ENCODE measurements around the gene SLC24A3.

SLC24A3 gene

GRCh38 chr20:19431906-19432305, 219.5 kb downstream of the SLC24A3 start:
- DNase-seq, result no peak

DNA sequence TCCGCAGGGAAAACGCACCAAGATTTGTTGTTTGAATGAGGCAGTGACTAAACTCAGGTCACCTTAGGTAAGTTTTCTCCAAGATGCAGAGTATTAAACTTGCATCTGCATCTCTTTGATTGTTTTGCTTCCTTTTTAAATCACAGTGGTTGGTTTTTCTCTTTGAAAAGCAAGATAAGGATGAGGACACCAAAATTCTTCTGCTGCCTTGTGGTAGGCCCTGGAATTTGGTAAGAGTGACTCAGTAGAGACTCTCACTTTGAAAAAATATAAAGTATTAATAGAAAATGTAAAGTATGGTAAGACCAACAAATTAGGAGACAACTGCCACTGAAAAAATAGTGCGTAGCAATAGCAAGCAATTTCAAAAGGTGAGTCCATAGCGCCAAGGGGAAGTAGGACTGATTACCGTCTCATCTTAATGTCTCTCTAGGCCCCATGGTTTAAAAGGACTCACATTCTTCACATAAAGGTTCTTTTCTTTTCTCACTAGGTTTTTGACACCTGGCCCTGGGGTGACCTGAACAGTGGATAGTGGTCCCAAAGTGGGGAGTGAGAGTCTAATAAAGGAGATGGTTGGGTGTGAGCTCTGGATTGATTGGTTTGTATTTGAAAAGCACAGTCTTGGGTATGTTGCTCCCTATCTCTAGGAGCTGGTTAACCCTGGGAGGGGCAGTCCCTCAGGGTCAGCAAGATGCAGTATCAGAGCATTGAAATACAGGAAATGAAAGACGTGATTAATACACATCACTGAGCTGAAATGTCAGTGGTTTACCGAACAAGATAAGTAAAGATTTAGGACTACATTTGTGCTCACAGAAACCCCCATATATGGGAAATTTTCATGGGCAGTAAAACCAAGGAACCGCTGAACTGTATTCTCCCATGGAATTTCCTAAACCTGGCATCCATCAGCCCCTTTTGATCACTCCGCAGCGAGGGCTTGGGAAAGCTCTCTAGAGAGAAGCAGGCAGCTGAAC, 221.2 kb downstream of the SLC24A3 start:
- DNase-seq, result no peak

- no peak for DNase-seq
Observed at GRCh38 chr20:19435316-19435715, 222.9 kb downstream of the SLC24A3 start.

DNA sequence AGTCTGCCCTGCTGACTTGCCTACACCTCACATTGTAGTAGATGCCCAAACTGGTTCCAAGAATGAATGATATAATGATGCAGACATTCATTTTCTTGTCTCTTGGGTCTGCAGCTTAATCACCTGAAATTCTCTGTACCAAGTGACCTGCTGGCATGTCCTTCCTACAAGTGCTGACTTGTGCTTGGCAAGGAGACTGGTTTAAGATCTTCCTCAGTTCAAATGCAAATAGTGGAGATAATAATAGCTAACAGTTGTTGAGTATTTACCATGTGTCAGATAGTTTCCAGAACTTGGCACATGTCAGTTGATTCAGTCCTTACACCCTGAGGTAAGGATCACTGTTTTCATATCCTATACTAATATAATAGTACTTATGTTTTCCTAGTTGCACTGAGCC, 223.4 kb downstream of the SLC24A3 start:
- no peak for DNase-seq

- DNase-seq, result no peak
Observed at GRCh38 chr20:19438488-19438887, 226.0 kb downstream of the SLC24A3 start.

GRCh38 chr20:19440660-19441527, 228.5 kb downstream of the SLC24A3 start:
- no peak for DNase-seq

DNA sequence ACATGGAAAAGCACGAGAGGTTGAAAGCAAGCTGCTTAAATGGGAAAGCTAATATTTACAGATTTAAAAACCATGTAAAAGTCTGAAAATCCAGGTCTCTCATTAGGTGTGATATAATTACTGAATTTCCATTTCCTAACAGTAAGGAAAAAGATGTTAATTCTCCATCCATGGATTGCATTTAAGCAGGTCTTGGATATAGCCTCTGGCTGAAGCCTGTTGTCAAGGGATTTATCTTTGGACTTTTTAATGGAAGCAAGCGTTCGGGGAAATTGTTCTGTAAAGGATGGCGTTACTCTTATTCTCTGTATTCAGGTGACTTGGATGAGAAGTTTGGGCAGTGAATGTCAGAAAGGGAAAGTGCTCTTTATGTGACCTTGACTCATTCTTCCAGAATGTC, 233.8 kb downstream of the SLC24A3 start:
- DNase-seq, result no peak

DNA sequence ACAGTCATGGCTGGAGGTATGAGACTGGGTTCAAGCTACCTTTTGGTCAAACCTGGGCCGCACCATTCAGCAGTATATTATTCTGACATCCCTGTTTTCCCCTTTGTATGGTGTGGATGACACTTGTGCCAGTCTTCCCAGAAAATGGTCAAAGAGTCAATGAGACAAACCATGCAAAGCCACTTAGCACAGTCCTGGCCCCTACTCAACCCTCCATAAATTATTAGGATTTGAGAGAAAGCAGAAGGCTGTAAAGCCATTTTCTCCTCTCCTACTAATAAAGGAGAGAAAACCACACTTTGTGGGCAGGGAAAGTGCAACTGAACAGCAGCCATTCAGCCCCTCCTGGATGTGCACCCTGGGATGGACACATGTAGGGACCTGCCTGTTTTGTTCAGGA, 236.2 kb downstream of the SLC24A3 start:
- no peak for DNase-seq

- no peak for DNase-seq
Observed at GRCh38 chr20:19449051-19449450, 236.6 kb downstream of the SLC24A3 start.

DNA sequence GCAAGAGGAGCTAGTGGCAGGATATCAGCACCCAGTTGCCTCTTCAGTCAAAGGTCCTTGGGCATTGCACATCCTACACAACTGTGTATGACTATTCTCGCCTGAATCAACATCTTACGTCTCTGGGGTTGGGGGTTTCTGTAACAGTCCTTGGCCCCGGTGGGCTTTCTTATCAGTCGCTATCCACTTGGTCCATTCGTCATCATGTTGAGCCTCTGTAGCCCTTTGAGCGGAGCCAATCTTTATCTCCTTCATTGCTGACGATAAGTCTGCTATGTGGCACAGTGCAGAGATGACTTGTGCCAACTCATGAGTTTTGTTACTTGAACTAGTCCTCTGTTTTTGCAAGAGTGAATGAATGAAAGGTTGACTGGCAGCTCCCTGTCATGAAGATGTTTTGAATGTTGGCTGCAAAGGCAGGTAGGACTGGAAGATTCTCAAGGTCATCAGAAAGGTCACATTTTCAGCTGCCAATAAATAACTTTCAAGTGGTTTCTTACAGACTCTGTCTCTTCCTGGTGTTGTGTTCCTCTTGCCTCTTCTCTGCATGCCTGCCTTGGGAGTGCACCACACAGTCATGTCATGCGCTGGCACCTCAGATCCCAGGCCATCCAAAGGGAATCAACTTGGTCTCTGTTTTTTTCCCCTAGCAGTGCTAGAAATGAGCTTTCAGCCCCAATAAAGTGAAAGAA, 238.9 kb downstream of the SLC24A3 start:
- no peak for DNase-seq

- DNase-seq, result no peak
Observed at GRCh38 chr20:19451923-19452295, 239.5 kb downstream of the SLC24A3 start.

GRCh38 chr20:19453410-19453809, 241.0 kb downstream of the SLC24A3 start:
- no peak for DNase-seq

DNA sequence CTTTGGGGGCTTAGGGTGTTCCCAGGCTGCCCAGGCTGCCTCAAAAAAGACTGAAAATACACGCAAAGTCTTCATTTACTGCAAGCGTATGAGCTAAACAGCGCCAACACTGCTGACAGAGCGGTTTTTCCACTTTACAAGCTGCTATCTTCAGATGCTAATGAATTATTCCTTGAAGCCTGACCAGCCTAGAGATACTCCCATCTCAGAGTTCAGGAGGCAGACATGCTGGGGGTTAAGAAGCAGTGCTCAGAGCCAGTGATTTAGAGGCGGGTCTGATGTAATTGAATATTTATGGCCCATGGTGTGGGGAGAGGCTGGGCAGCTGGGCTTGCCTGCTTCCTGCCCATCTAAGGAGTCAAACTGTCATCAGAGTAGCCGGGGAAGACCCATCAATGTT, 241.4 kb downstream of the SLC24A3 start:
- no peak for DNase-seq

GRCh38 chr20:19456595-19457395, 244.4 kb downstream of the SLC24A3 start:
- DNase-seq, result no peak

GRCh38 chr20:19457611-19458010, 245.2 kb downstream of the SLC24A3 start:
- no peak for DNase-seq

DNA sequence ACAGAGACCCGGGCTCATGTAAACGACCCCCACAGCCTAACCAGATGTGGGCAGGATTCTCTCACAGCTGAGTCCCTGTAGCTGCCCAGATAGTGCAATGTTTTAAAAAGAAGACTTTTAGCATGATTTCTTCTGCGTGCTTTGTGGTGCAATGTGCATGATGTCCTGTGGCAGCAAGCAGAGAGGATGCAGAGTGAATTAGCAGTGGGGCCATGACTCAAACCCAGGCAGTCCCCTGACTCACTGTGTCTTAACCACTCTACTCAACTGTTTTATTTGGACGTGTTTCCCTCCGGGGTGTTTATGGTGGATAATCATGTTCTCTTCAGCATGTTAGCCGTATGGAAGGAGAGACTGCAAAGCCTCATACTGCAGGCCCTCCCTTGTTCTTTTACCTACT, 247.9 kb downstream of the SLC24A3 start:
- no peak for DNase-seq

- DNase-seq, result no peak
Observed at GRCh38 chr20:19462491-19462890, 250.0 kb downstream of the SLC24A3 start.

- no peak for DNase-seq
Observed at GRCh38 chr20:19463597-19463996, 251.2 kb downstream of the SLC24A3 start.

- DNase-seq, result no peak
Observed at GRCh38 chr20:19465536-19465935, 253.1 kb downstream of the SLC24A3 start.

GRCh38 chr20:19466206-19466928, 253.9 kb downstream of the SLC24A3 start:
- no peak for DNase-seq

DNA sequence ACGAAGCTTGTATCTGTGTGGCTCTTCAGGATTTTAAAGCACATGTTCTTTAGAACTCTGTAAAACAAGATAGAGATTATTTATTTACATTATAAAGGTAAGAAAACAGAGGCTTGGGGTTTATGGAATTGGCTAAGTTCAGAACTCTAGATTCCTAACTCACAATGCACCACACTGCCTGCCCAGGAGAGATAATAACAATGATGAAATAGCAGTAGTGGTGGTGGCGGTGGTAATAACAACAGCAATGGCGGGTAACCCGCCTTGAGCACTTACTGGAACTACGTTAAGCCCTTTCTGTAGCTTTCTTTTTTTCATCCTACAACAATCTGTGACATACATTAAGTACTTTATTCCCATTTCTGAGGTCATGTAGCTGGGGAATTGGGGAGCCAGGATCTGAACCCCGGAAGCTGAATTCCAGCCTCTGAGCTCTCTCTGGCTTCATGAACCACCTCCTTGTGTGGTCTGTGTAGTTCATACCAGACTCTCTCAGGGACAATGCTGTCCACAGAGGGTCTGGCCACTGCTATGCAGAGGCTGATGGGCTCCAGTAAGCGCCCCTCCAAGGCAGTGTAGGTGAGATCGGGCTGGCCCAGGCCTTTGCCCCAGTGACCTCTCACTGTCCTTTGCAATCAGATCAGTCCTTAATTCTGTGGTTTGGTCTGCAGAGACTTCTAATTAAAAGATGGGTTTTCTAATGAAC, 260.9 kb downstream of the SLC24A3 start:
- DNase-seq, result no peak

Data from bone marrow (tissue), 2 donors.